Measurements from ENCODE around the gene SETD7.

The SETD7 gene

GRCh38 chr4:139556071-139556723 is at the start of gene SETD7:
Gene SETD7 (minus strand): TSS chr4:139556219. CDS start chr4:139556137, 82 bp downstream.
- DNase-seq: peak; percentile 79

GRCh38 chr4:139605516-139605915 is 49.5 kb upstream of the SETD7 start:
- no peak for DNase-seq

GRCh38 chr4:139603576-139604410 is 47.8 kb upstream of the SETD7 start:
- DNase-seq: peak; percentile 65

- no peak for DNase-seq
Measured at GRCh38 chr4:139602776-139603360, 46.8 kb upstream of the SETD7 start.

GRCh38 chr4:139600662-139601061 is 44.6 kb upstream of the SETD7 start:
- no peak for DNase-seq

- peak; percentile 60 for DNase-seq
Measured at GRCh38 chr4:139599594-139600374, 43.8 kb upstream of the SETD7 start.

GRCh38 chr4:139599076-139599475 is 43.1 kb upstream of the SETD7 start:
- no peak for DNase-seq

GRCh38 chr4:139596684-139597279 is 40.8 kb upstream of the SETD7 start:
- DNase-seq: no peak

GRCh38 chr4:139596034-139596683 is 40.1 kb upstream of the SETD7 start:
- no peak for DNase-seq

- DNase-seq: no peak
Measured at GRCh38 chr4:139594591-139595185, 38.7 kb upstream of the SETD7 start.

- peak; percentile 2 for DNase-seq
Measured at GRCh38 chr4:139593091-139593564, 37.1 kb upstream of the SETD7 start.

GRCh38 chr4:139589336-139590018 is 33.5 kb upstream of the SETD7 start:
- DNase-seq: no peak

GRCh38 chr4:139587446-139587845 is 31.4 kb upstream of the SETD7 start:
- no peak for DNase-seq

- no peak for DNase-seq
Measured at GRCh38 chr4:139585473-139585872, 29.5 kb upstream of the SETD7 start.

- DNase-seq: no peak
Measured at GRCh38 chr4:139584784-139585183, 28.8 kb upstream of the SETD7 start.

- DNase-seq: no peak
Measured at GRCh38 chr4:139584013-139584412, 28.0 kb upstream of the SETD7 start.

GRCh38 chr4:139582044-139582443 is 26.0 kb upstream of the SETD7 start:
- DNase-seq: no peak

- no peak for DNase-seq
Measured at GRCh38 chr4:139581096-139581495, 25.1 kb upstream of the SETD7 start.

- no peak for DNase-seq
Measured at GRCh38 chr4:139576219-139576618, 20.2 kb upstream of the SETD7 start.

- no peak for DNase-seq
Measured at GRCh38 chr4:139575072-139575471, 19.1 kb upstream of the SETD7 start.

GRCh38 chr4:139574641-139575040 is 18.6 kb upstream of the SETD7 start:
- no peak for DNase-seq
